ENCODE measurements around the gene MYO1D. TPM values are rescaled to one million over a fixed set of nuclear protein-coding genes. Genes with fewer than 3 reads are reported as not detected.

Gene MYO1D
- total RNA-seq, 1 experiment from 2014 or later: 29.9 TPM

- no peak overlapping the region for H3K4me3 Mint-ChIP-seq
- no peak for ATAC-seq
- H3K9me3 Mint-ChIP-seq: peaks cover 18% of the 10 kb centered on the region
- H3K27me3 Mint-ChIP-seq (ENCODE audit: low read depth): no peaks in the 10 kb centered on the region
- no peak overlapping the region for H3K27ac Mint-ChIP-seq
- peaks cover 8% of the 10 kb centered on the region for H3K36me3 Mint-ChIP-seq
- ChIA-PET POLR2A (interaction anchor here (0.7 kb wide), 1 partner anchor 134 kb away, joined by 6 read pairs; no protein-coding TSS in a partner anchor), CTCF (interaction anchor here (1.2 kb wide), 1 partner anchor 11 kb away, joined by 3 read pairs; no protein-coding TSS in a partner anchor)
- no peak for DNase-seq (ENCODE audit: low spot score)
- H3K4me1 Mint-ChIP-seq: peaks cover 24% of the 10 kb centered on the region
- TF ChIP-seq ZNF423 (CRISPR knock-in tag; IDR thresholded peaks at IDR 0.05): no peak
- TF ChIP-seq TEAD4 (CRISPR knock-in tag; IDR thresholded peaks at IDR 0.05): no peak
- TF ChIP-seq ARID4B (CRISPR knock-in tag; IDR thresholded peaks at IDR 0.05; ENCODE audit: borderline replicate concordance): no peak
- TF ChIP-seq NR2C2 (CRISPR knock-in tag; IDR thresholded peaks at IDR 0.05): no peak
- TF ChIP-seq MAX (CRISPR knock-in tag; IDR thresholded peaks at IDR 0.05): no peak
- TF ChIP-seq CDX4 (CRISPR knock-in tag; IDR thresholded peaks at IDR 0.05; ENCODE audit: borderline replicate concordance): no peak
- TF ChIP-seq NR1H2 (CRISPR knock-in tag; IDR thresholded peaks at IDR 0.05): no peak
- no peak for TF ChIP-seq ZNF425 (CRISPR knock-in tag; conservative IDR thresholded peaks at IDR 0.05)
- TF ChIP-seq OVOL2 (CRISPR knock-in tag; IDR thresholded peaks at IDR 0.05; ENCODE audit: borderline replicate concordance): no peak
- TF ChIP-seq ZNF263 (CRISPR knock-in tag; IDR thresholded peaks at IDR 0.05; ENCODE audit: low read depth): no peak
- no peak for TF ChIP-seq HMGXB4 (CRISPR knock-in tag; IDR thresholded peaks at IDR 0.05)
- TF ChIP-seq JUN (CRISPR knock-in tag; IDR thresholded peaks at IDR 0.05): no peak
- TF ChIP-seq ZNF671 (CRISPR knock-in tag; IDR thresholded peaks at IDR 0.05): no peak
- no peak for TF ChIP-seq SP1 (CRISPR knock-in tag; conservative IDR thresholded peaks at IDR 0.05)
- TF ChIP-seq ATF2 (CRISPR knock-in tag; IDR thresholded peaks at IDR 0.05; ENCODE audit: borderline replicate concordance, low read depth): no peak
- TF ChIP-seq ZNF416 (CRISPR knock-in tag; IDR thresholded peaks at IDR 0.05): no peak
- TF ChIP-seq SOX15 (CRISPR knock-in tag; IDR thresholded peaks at IDR 0.05): no peak
- no peak for TF ChIP-seq AR (CRISPR knock-in tag; IDR thresholded peaks at IDR 0.05)
- no peak for TF ChIP-seq ZNF512 (CRISPR knock-in tag; IDR thresholded peaks at IDR 0.05; ENCODE audit: borderline replicate concordance)
- TF ChIP-seq ELF4 (CRISPR knock-in tag; IDR thresholded peaks at IDR 0.05; ENCODE audit: low read depth): no peak
Observed at GRCh38 chr17:32921017-32921416, 44.1 kb upstream of the MYO1D start.
